Endodermal cell (in vitro differentiated cells): ENCODE results near the gene ILDR1. TPM values are rescaled to one million over a fixed set of nuclear protein-coding genes. Genes with fewer than 3 reads are reported as not detected.

Source experiments
- DNase-seq: peaks from one replicate; pipeline ENCODE4 v3.0.0-alpha.2; 2017
- H3K27ac ChIP-seq: 2 replicates; pipeline ENCODE4 v1.5.1; 2013; ENCODE audit warnings: mild to moderate bottlenecking, low read depth, low read length, moderate library complexity
- H3K27me3 ChIP-seq: 2 replicates; pipeline ENCODE4 v1.6.1; 2013; ENCODE audit warnings: mild to moderate bottlenecking, low read length, moderate library complexity; ENCODE audit not compliant: insufficient read depth, control insufficient read depth, poor library complexity, severe bottlenecking
- H3K36me3 ChIP-seq: 2 replicates; pipeline ENCODE4 v1.7.0; 2013; ENCODE audit warnings: mild to moderate bottlenecking, low read length, moderate library complexity; ENCODE audit not compliant: control insufficient read depth, insufficient read depth
- H3K4me1 ChIP-seq: one replicate; pipeline ENCODE4 v1.7.0; 2013; ENCODE audit warnings: low read length; ENCODE audit not compliant: control insufficient read depth, insufficient read depth
- H3K4me3 ChIP-seq: 2 replicates; pipeline ENCODE4 v1.5.1; 2013; ENCODE audit warnings: mild to moderate bottlenecking, low read length, moderate library complexity
- H3K9ac ChIP-seq: 2 replicates; pipeline ENCODE4 v1.6.1; 2013; ENCODE audit warnings: mild to moderate bottlenecking, low read length, moderate library complexity; ENCODE audit not compliant: poor library complexity, severe bottlenecking; ENCODE audit errors: extremely low read depth
- H3K9me3 ChIP-seq: 2 replicates; pipeline ENCODE4 v1.6.1; 2013; ENCODE audit warnings: mild to moderate bottlenecking, low read length, moderate library complexity; ENCODE audit not compliant: control insufficient read depth
- H3K27ac Mint-ChIP-seq: 2 replicates; pipeline ENCODE4 v1.8.0; 2020; ENCODE audit warnings: mixed read lengths
- H3K27me3 Mint-ChIP-seq: 2 replicates; pipeline ENCODE4 v1.8.0; 2021; ENCODE audit warnings: mild to moderate bottlenecking, mixed read lengths; ENCODE audit not compliant: insufficient read depth
- H3K36me3 Mint-ChIP-seq: 2 replicates; pipeline ENCODE4 v1.8.0; 2020; ENCODE audit warnings: low read depth, mixed read lengths
- H3K4me1 Mint-ChIP-seq: 2 replicates; pipeline ENCODE4 v1.8.0; 2020; ENCODE audit warnings: mixed read lengths
- H3K4me3 Mint-ChIP-seq: 2 replicates; pipeline ENCODE4 v1.8.0; 2020; ENCODE audit warnings: mild to moderate bottlenecking, moderate library complexity, mixed read lengths
- H3K9me3 Mint-ChIP-seq: 2 replicates; pipeline ENCODE4 v1.8.0; 2020; ENCODE audit warnings: mild to moderate bottlenecking, mixed read lengths
- WGBS, 2 experiments: methylation state at CpG; one replicate each; pipeline versions ENCODE4 v1.1.5 to v1.1.7; 2013; ENCODE audit warnings: missing lambda C conversion rate in 2 of 2, mixed read lengths in 1 of 2; ENCODE audit not compliant: insufficient coverage in 1 of 2, insufficient read length in 1 of 2; 5-methylcytosine and 5-hydroxymethylcytosine counted together
- total RNA-seq, 2 donors: library from RNA; stranded (reverse); fragmentation: NEBNext Ultra II Directional in 1 of 2; extraction: Animal tissue kit (Norgen Biotek cat#: 25700) in 1 of 2; gene quantifications; 2 replicates in 1 of 2; 3 replicates in 1 of 2; pipeline ENCODE4 v1.2.1, GENCODE V29; 2021
- TF ChIP-seq, protein P1 (sequence below): fragments of 200-600 bp; sonication (generic); conservative IDR thresholded peaks from 2 replicates; pipeline ENCODE4 v1.5.0; 2021; ENCODE audit warnings: antibody characterized with exemption, mild to moderate bottlenecking

The ILDR1 gene
- total RNA-seq, 2 donors from 2014 or later: 2.0 to 3.6 TPM

DNA sequence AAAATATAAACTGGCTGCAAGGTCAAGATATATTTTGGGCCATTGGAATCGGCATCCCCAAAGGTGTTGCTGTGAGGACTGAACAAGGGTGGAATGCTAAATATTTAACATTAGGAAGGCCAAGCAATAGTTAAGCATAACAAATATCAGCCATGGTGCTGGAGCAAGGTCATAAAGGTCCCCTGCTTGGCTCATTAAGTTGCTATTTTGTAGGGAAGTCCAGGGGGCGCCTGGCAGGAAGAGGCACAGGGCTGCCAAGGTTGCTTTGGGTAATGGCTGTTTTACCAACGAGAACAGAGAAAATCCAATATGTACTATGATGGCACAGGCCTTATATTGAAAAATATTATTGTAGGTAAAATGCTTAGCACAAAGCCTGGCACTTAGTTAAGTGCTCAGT lies 65.7 kb downstream of the ILDR1 start:
- Mint-ChIP-seq H3K4me1 (no peaks in the 10 kb centered on the region), H3K9me3 (peaks cover 5% of the 10 kb centered on the region), H3K27ac (no peak overlapping the region), H3K36me3 (peaks cover 2% of the 10 kb centered on the region), H3K27me3 (no peaks in the 10 kb centered on the region), H3K4me3 (no peak overlapping the region)
- TF ChIP-seq, protein P1, sequence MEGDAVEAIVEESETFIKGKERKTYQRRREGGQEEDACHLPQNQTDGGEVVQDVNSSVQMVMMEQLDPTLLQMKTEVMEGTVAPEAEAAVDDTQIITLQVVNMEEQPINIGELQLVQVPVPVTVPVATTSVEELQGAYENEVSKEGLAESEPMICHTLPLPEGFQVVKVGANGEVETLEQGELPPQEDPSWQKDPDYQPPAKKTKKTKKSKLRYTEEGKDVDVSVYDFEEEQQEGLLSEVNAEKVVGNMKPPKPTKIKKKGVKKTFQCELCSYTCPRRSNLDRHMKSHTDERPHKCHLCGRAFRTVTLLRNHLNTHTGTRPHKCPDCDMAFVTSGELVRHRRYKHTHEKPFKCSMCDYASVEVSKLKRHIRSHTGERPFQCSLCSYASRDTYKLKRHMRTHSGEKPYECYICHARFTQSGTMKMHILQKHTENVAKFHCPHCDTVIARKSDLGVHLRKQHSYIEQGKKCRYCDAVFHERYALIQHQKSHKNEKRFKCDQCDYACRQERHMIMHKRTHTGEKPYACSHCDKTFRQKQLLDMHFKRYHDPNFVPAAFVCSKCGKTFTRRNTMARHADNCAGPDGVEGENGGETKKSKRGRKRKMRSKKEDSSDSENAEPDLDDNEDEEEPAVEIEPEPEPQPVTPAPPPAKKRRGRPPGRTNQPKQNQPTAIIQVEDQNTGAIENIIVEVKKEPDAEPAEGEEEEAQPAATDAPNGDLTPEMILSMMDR: peak; percentile 40
- Histone ChIP-seq H3K36me3 (no peaks in the 10 kb centered on the region), H3K27ac (no peak overlapping the region), H3K4me1 (no peaks in the 10 kb centered on the region), H3K9me3 (no peaks in the 10 kb centered on the region), H3K9ac (no peak overlapping the region), H3K27me3 (no peaks in the 10 kb centered on the region), H3K4me3 (no peak overlapping the region)
- no peak for DNase-seq
- WGBS, 2 experiments: 87 to 92% methylated on average over 2 to 3 of the region's 3 CpGs

DNA sequence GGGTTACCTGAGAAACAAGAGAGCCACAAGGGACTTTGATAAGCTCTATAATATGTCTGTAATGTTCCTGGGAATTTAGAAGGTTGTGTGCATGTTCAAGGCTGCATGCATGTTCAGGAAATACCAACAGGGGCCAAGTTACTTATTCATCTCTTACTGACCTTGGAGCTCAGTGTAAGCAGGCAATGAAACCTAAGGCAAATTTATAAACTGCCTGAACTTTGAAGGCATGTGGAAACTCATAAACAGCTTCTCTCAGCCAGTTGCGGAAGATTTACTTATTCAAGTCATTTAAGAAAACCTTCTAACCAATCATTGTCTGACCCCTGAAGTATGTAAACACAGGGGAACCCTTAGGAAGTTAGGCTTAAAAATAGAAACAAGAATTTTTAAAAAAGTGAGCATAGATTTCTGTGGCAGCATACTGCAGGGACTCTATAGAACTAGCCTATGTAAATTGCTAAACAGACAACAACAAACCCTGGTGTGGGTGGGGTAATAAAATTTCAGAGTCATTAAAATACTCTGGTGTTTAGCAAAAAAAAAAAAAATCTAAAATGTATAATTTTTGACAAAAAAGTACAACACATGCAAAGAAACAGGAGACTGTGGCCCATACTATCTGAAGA lies 70.6 kb downstream of the ILDR1 start:
- Histone ChIP-seq H3K4me3 (no peak overlapping the region), H3K27ac (no peak overlapping the region), H3K36me3 (no peaks in the 10 kb centered on the region), H3K4me1 (no peaks in the 10 kb centered on the region), H3K9me3 (no peaks in the 10 kb centered on the region), H3K27me3 (no peaks in the 10 kb centered on the region), H3K9ac (no peak overlapping the region)
- Mint-ChIP-seq H3K4me1 (no peaks in the 10 kb centered on the region), H3K36me3 (peaks cover 2% of the 10 kb centered on the region), H3K9me3 (peaks cover 5% of the 10 kb centered on the region), H3K27ac (no peak overlapping the region), H3K27me3 (no peaks in the 10 kb centered on the region), H3K4me3 (no peak overlapping the region)
- no peak for DNase-seq
- TF ChIP-seq, protein P1: no peak
- WGBS, 2 experiments: 45% methylated on average over 1 of the region's 1 CpG; no CpG with 5 or more reads in 1 of the 2 experiments

DNA sequence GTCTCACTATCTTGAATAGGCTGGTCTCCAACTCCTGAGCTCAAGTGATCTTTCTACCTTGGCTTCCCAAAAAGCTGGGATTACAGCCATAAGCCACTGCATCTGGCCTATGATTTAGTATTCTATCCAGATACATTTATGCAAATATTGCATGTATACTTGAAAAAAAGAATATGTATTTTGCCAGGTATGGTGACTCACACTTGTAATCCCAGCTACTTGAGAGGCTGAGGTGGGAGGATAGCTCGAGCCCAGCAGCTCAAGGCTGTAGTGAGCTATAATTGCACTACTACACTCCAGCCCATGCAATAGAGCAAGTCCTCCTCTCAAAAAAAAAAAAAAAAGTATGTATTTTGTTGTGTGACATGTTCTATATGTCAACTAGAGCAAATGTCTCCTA lies 73.4 kb downstream of the ILDR1 start:
- Histone ChIP-seq H3K36me3 (no peaks in the 10 kb centered on the region), H3K27me3 (no peaks in the 10 kb centered on the region), H3K4me1 (no peaks in the 10 kb centered on the region), H3K9ac (no peak overlapping the region), H3K9me3 (no peaks in the 10 kb centered on the region), H3K4me3 (no peak overlapping the region), H3K27ac (no peak overlapping the region)
- Mint-ChIP-seq H3K27me3 (no peaks in the 10 kb centered on the region), H3K36me3 (no peaks in the 10 kb centered on the region), H3K4me3 (no peak overlapping the region), H3K4me1 (no peaks in the 10 kb centered on the region), H3K9me3 (peaks cover 5% of the 10 kb centered on the region), H3K27ac (no peak overlapping the region)
- 67% methylated on average over 1 of the region's 1 CpG; no CpG with 5 or more reads in 1 of the 2 experiments for WGBS, 2 experiments
- TF ChIP-seq, protein P1: no peak
- no peak for DNase-seq
